ENCODE results near the gene LPIN1.
"Not testable (repeated sequence)": the region's sequence is repeated elsewhere in the genome, so short reads cannot be mapped to it uniquely, and the experiment has no call there.

Gene LPIN1

DNA sequence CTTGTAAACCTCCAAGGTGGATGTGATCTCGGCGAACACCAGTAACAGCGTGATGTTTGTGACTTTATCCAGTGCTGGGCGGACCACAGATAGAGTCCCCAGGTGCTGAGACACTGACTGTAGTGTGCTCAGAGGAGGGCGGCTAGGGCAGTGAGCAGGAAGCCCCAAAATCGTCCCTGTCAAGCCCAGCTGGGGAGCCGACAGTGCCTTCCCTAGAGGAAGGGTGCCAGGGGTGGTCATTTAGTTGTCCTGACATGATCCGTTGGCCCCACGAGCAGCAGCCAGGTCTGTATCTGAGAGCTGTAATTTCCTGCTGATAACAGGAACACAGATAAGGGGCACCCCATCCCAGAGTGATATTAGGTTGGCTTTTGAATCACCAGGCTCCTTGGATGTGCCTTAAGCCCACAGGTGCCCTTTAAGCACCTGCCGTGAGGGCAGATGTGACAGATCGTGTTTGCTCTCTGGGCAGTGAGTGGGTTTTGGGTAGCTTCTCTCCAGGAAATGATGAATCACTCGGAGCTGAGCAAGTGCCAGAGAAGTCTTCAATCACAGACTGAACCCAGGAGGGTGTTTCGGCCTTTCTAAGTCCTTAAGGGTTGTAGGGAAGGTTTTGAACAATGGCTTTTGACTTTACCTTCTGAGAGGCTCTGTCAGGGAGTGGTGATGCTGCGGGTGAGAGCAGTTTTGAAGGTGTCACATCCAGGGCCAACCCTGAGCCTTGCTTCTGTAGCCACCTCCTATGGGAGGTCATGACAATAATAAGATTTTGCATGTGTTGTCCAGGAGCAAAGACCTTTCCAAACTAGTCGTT lies 7.7 kb downstream of the LPIN1 start:
- H3K27ac ChIP-seq: peak overlapping the region in 1 of 2 donors; percentile 4
- peaks cover 0 to 43% (median 16%) of the 10 kb centered on the region in 4 donors for H3K4me1 ChIP-seq
- H3K4me3 ChIP-seq: peak overlapping the region in 1 of 2 donors; percentile 14
- no peak for DNase-seq
- no peaks in the 10 kb centered on the region for H3K27me3 ChIP-seq
- TF ChIP-seq CTCF (IDR thresholded peaks at IDR 0.05): no peak
- H3K9me3 ChIP-seq: no peaks in the 10 kb centered on the region
- no peaks in the 10 kb centered on the region for H3K36me3 ChIP-seq
- intact Hi-C loops (cut with DNase I; ENCODE audit: low total_unique reads): no loop called here

GRCh38 chr2:11754700-11755015 lies 8.2 kb downstream of the LPIN1 start:
- H3K27me3 ChIP-seq: no peaks in the 10 kb centered on the region
- no peak for DNase-seq
- intact Hi-C loops (cut with DNase I; ENCODE audit: low total_unique reads): no loop called here
- peaks cover 0 to 37% (median 16%) of the 10 kb centered on the region in 4 donors for H3K4me1 ChIP-seq
- no peak overlapping the region for H3K4me3 ChIP-seq
- TF ChIP-seq CTCF (IDR thresholded peaks at IDR 0.05): no peak
- H3K36me3 ChIP-seq: no peaks in the 10 kb centered on the region
- no peak overlapping the region for H3K27ac ChIP-seq
- no peaks in the 10 kb centered on the region for H3K9me3 ChIP-seq

DNA sequence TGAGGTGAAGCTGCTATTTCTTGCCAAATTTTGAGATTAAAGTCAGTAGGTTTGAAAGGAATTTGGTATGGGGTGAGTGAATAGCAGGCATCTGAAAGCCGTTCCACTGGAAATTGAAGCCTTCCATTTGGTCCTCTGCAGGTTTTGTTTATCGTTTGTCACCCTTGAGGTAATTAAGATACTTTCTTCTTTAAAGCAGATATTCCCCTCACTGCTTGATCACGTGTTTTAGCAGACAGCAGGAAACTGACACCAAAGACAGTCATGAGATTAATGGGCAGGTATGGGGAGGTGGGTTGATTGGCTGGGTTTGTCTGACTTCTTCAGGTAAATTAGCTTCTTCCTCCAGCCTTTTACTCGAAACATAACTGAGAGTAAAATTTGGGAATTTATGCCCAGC lies 10.7 kb downstream of the LPIN1 start:
- no peaks in the 10 kb centered on the region for H3K9me3 ChIP-seq
- no peak overlapping the region for H3K4me3 ChIP-seq
- no peak overlapping the region for H3K27ac ChIP-seq
- H3K36me3 ChIP-seq: peaks cover 0 to 3% (median 0%) of the 10 kb centered on the region in 3 donors
- intact Hi-C loops (cut with DNase I; ENCODE audit: low total_unique reads): no loop called here
- no peak for TF ChIP-seq CTCF (IDR thresholded peaks at IDR 0.05)
- DNase-seq: no peak
- no peaks in the 10 kb centered on the region for H3K27me3 ChIP-seq
- peaks cover 0 to 21% (median 16%) of the 10 kb centered on the region in 4 donors for H3K4me1 ChIP-seq

- no peak for DNase-seq
- Histone ChIP-seq H3K4me3 (no peak overlapping the region), H3K4me1 (peaks cover 0 to 16% (median 14%) of the 10 kb centered on the region in 4 donors), H3K36me3 (peaks cover 0 to 7% (median 0%) of the 10 kb centered on the region in 3 donors), H3K27me3 (no peaks in the 10 kb centered on the region), H3K27ac (no peak overlapping the region), H3K9me3 (no peaks in the 10 kb centered on the region)
- intact Hi-C loops (cut with DNase I; ENCODE audit: low total_unique reads): no loop called here
- no peak for TF ChIP-seq CTCF (IDR thresholded peaks at IDR 0.05)
Observed at GRCh38 chr2:11758187-11758586, 11.8 kb downstream of the LPIN1 start.

DNA sequence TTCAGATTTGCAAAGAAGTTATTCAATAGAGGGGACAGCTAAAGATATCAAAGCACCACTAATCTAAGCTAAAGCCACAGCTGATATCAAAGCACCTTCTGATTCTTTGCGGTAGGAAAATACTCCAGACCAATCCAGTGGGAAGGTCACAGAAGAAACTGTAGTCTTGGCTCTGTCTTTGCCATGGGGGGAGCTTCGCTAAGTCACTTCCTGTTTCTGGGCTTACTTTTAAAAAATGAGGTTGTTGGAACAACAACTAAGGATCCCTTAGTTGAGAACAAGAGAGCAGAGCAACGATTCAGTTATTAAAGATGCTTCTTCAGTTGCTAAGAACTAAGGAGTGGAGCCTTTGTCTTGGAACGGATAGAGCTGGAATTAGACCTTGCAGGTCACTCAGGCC lies 12.2 kb downstream of the LPIN1 start:
- Histone ChIP-seq H3K4me1 (peaks cover 0 to 11% (median 10%) of the 10 kb centered on the region in 4 donors), H3K27me3 (no peaks in the 10 kb centered on the region), H3K36me3 (peaks cover 0 to 11% (median 0%) of the 10 kb centered on the region in 3 donors), H3K9me3 (no peaks in the 10 kb centered on the region), H3K4me3 (no peak overlapping the region), H3K27ac (no peak overlapping the region)
- DNase-seq: no peak
- intact Hi-C loops (cut with DNase I; ENCODE audit: low total_unique reads): no loop called here
- no peak for TF ChIP-seq CTCF (IDR thresholded peaks at IDR 0.05)

DNA sequence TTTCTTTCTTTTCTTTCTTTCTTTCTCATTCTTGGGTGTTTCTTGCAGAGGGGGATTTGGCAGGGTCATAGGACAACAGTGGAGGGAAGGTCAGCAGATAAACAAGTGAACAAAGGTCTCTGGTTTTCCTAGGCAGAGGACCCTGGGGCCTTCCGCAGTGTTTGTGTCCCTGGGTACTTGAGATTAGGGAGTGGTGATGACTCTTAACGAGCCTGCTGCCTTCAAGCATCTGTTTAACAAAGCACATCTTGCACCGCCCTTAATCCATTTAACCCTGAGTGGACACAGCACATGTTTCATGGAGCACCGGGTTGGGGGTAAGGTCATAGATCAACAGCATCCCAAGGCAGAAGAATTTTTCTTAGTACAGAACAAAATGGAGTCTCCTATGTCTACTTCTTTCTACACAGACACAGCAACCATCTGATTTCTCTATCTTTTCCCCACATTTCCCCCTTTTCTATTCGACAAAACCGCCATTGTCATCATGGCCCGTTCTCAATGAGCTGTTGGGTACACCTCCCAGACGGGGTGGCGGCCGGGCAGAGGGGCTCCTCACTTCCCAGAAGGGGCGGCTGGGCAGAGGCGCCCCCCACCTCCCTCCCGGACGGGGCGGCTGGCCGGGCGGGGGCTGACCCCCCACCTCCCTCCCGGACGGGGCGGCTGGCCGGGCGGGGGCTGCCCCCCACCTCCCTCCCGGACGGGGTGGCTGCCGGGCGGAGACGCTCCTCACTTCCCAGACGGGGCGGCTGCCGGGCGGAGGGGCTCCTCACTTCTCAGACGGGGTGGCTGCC lies 12.9 kb downstream of the LPIN1 start:
- DNase-seq; H3K9me3 ChIP-seq; H3K4me1 ChIP-seq; H3K27me3 ChIP-seq; H3K27ac ChIP-seq; intact Hi-C loops (cut with DNase I; ENCODE audit: low total_unique reads); H3K4me3 ChIP-seq: not testable (repeated sequence)
- H3K36me3 ChIP-seq: peaks cover 0 to 11% (median 0%) of the 10 kb centered on the region in 3 donors

Measured in tibial artery (tissue), 4 donors.